ENCODE data around the gene ADAMTSL3.

- no peak for TF ChIP-seq CTCF (IDR thresholded peaks at IDR 0.05; ENCODE audit: low read depth, low read length)
- TF ChIP-seq EZH2phosphoT487 (IDR thresholded peaks at IDR 0.05; ENCODE audit: low read depth), result no peak
Measured at GRCh38 chr15:83887404-83887803, 233.5 kb downstream of the ADAMTSL3 start.
